GM18907 (cell line): ENCODE results near the gene GALK2.
"Not testable (repeated sequence)": the region's sequence is repeated elsewhere in the genome, so short reads cannot be mapped to it uniquely, and the experiment has no call there.

Experiments
- ATAC-seq: cut with Tn5 transposase; IDR thresholded peaks from one replicate; pipeline ENCODE4 v1.9.1; 2021; ENCODE audit warnings: mild to moderate bottlenecking, moderate library complexity; ENCODE audit not compliant: unreplicated experiment

Gene GALK2

GRCh38 chr15:49215768-49216739 is 46.0 kb downstream of the GALK2 start:
- peak; percentile 100 for ATAC-seq

DNA sequence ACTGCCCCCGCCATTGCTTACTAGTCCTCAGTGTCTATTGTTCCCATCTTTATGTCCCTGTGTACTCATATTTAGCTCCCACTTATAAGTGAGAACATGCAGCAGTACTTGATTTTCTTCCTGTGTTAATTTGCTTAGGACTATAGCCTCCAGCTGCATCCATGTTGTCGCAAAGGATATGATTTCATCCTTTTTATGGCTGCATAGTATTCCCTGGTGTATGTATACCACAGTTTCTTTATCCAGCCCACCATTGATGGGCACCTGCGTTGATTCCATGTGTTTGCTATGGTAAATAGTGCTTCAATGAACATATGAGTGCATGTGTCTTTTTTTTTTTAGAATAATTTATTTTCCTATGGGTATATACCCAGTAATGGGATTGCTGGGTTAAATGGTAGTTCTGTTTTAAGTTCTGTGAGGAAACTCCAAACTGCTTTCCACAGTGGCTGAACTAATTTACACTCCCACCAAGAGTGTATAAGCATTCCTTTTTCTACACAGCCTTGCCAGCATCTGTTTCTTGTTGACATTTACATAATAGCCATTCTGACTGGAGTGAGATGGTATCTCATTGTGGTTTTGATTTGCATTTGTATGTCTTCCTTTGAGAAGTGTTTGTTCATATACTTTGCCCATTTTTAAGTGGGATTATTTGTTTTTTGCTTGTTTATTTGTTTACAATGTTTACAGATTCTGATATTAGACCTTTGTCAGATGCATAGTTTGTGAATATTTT is 53.7 kb downstream of the GALK2 start:
- ATAC-seq, result no peak

DNA sequence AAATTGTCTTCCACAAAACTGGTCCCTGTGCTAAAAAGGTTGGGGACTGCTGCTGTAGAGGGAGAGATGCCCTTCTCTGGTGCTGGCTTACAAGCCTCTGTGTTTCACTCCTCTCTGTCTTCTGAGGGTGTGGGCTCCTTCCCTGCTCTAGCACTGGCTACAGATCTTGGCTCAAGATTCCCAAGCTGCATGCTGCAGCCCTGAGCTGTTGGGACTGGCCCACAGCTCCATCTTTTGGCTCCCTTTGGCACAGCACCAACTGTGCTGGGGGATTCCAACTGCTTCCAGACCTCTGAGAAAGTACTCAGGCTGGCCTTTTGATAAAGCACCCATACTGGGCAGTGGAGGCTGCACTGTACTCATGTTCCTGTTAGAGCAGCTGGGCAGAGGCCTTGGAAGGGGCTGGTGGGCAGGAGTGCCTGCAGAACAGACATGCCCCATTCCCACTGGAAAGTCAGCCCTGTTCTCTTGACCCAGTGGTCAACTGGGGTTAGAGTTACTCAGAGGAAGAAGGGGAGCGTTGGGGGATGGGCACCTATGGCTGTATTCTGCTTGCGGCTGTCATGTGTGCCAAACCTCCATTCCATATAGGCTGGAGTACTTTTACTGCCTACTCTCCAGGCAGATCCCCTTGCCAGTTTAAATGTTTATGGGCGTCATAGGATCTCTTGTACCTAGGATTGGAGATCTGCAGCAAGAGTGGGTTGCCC is 55.7 kb downstream of the GALK2 start:
- ATAC-seq, result no peak

DNA sequence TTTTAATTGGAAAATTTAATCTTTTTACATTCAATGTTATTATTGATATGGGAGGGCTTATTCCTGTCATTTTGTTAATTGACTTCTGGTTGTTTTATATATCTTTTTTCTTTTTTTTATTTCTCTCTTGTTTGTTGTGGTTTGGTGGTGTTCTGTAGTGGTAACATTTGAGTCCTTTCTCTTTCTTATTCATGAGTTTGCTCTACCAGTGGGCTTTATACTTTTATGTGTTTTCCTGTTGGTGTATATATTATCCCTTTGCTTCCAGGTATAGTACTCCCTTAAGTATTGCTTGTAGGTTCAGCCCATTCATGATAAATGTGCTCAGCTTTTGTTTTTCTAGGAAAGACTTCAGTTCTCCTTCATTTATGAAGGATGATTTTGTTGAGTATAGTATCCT is 57.6 kb downstream of the GALK2 start:
- no peak for ATAC-seq

GRCh38 chr15:49229922-49230321 is 59.9 kb downstream of the GALK2 start:
- no peak for ATAC-seq

DNA sequence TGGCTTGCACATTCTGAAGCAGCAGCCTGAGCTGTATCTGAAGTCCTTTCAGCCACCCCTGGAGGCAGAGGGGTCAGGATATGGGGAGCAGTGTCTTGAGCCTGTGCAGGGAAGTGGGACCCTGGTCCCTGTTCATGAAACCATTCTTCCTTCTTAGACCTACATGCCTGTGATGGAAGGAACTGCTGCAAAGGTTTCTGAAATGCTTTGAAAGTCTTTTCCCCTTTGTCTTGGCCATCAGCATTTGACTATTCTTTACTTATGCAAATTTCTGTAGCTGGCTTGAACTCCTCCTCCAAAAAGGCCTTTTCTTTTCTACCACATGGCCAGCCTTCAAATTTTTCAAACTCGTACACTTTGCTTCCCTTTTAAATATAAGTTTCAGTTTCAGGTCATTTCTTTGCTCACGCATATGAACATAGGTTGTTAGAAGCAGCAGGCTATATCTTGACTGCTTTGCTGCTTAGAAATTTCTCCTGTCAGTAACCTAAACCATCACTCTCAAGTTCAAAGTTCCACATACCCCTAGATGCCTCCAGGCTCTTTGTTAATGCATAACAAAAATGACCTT is 62.3 kb downstream of the GALK2 start:
- ATAC-seq, result no peak

DNA sequence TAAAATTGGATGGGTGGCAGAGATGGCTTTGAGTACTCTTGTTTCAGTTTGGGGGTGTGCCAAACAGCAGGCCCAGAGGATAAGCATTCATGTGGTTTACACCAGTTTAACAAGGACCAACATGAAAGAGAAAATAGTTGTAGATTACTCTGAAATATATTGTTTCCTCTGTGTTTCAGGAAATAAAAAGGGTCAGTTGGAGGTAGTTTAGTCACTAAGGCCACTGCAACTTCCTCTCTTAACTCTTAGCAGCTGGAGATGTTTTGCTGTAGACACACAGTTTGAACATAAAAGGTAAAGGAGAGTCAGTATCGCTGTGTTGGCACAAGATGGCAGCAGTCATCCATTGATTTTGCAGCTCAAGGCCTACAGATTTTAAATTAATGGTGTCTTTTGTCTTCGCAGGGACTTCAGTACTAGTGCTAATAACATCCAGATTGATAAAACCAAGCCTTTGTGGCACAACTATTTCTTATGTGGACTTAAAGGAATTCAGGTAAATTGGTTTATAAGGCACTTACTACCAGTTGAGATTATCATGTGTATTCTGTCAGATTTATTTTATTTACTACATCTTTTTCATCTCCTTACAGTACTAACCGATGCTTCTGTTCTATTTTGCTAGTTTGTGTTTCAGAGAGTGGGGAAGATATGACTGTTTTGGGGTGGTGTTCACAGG is 65.5 kb downstream of the GALK2 start:
- ATAC-seq, result peak; percentile 95

- ATAC-seq, result no peak
Observed at GRCh38 chr15:49236869-49237268, 66.8 kb downstream of the GALK2 start.

DNA sequence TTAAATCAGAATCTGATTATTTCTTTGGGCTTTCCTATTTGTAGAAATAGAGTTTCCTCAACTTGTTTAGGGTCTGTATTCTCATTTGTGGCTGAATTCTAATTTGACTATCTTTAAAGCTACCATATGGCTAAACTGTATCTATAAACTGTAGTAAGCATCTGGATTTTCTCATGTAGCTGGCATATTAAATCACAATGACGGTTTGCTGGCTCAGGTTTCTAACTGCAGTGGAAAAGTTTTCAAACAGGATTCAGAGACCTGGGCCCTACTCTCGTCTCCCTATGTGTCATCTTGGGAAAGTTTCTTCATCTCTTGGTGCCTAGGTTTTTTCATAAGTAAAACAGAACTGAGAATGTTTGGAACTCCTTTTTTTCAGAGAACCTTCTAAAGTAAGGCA is 68.3 kb downstream of the GALK2 start:
- ATAC-seq, result no peak

DNA sequence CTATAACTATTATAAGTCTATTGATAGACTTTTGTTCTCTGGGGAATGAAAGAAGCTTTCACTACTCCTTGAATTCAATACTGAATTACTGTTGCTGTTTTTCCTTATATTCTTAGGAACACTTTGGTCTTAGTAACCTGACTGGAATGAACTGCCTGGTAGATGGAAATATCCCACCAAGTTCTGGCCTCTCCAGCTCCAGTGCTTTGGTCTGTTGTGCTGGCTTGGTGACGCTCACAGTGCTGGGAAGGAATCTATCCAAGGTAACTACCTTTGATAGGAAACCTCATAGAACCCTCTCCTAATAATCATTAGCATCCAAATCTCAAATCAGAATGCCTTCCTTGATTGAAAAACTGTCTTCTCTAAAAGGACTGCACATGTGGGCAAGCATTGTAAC is 69.1 kb downstream of the GALK2 start:
- ATAC-seq, result no peak

DNA sequence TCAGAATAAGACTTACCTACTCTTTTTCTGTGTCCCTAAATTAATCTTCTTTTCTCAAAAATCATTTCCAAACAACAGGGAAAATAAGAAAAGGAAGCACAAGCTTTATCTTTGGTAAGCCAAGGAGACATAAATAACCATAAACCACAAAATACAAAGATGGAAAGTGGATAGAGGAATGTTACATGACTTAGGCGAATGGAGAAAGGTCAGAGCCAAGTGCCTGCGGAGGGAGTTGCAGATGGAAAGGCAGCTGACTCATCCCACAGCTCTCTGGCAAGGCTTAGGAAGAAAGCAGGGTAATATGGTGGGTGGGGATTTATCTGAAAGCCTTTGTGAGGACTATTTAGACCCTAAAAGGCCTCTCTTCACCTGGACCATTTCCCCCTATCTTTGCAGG is 72.8 kb downstream of the GALK2 start:
- no peak for ATAC-seq

GRCh38 chr15:49247556-49248110 is 77.6 kb downstream of the GALK2 start:
- ATAC-seq, result no peak

GRCh38 chr15:49248291-49248690 is 78.2 kb downstream of the GALK2 start:
- ATAC-seq, result no peak

GRCh38 chr15:49255966-49256759 is 86.1 kb downstream of the GALK2 start:
- ATAC-seq, result no peak

DNA sequence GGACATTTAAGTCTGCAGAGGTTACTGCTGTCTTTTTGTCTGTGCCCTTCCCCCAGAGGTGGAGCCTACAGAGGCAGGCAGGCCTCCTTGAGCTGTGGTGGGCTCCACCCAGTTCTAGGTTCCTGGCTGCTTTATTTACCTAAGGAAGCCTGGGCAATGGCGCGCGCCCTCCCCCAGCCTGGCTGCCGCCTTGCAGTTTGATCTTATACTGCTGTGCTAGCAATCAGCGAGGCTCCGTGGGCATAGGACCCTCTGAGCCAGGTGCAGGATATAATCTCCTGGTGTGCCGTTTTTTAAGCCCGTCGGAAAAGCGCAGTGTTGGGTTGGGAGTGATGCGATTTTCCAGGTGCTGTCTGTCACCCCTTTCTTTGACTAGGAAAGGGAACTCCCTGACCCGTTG is 95.1 kb downstream of the GALK2 start:
- not testable (repeated sequence) for ATAC-seq

DNA sequence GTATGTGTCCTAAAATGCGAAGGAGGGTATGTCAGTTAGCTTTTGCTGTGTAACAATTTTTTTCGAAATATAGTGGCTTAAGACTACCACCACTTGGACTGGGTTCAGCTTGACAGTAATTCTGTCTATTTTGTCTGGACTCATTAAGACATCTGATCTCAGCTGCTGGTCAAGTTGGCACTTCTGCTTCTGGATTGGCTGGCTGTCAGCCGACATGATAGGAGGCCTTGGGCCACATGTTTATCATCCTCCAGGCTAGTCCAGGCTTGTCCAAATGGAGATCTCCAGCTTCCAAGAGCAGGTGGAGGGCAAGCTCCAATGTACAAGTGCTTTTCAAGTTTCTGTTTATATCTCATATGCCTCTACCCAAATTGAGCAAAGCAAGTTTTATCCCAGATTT is 95.9 kb downstream of the GALK2 start:
- ATAC-seq, result no peak

DNA sequence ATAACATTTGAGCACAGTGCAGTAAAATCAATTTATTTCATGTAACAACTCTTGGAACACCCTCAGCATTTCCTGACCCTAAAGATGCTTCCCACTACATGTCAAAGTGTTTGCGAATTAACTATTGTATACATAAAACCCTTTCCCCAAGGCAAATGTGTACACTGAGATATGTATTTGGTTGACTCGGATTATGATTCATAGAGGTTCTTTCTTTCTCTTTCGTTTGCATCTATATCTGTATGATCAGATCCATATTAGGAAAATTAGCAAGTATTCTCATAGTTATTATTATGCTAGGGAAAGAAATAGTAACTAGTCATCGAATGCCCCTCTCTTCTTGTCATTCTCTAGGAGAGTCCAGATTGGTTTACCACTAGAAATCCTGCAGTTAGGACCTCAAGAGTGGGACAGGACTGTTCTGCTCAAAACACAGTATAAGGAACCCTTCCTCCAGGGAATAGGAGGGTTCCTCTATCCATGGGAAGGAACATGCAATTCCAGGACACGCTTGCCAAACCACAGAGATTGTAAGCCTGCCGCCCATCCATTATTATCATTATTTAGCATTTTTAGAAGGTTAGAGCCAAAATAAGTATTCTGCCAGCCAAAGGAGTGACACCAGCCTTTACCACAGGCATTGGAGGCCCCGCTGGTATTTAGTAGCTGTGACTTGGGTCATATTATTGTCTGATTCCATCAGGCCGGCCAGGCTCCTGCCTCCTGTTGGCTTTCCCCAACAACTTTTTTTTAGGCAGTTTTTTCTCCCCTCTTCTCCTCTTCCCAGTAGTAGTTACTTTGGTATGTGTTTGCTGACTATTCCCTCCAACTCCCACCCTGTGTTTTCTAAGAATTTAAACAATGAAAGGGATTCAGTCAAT is 100.7 kb downstream of the GALK2 start:
- no peak for ATAC-seq

GRCh38 chr15:49273734-49274318 is 103.8 kb downstream of the GALK2 start:
- no peak for ATAC-seq
